Glomerular endothelial cell (primary cell): Measurements from ENCODE around the gene PLA2G4A. TPM values are rescaled to one million over a fixed set of nuclear protein-coding genes. Genes with fewer than 3 reads are reported as not detected.
A peak's percentile ranks its signal among the peaks of the same experiment; 100 is the strongest.

Source experiments
- DNase-seq: peaks from one replicate; pipeline ENCODE4 v3.0.0-alpha.2; 2011; ENCODE audit warnings: low read depth, low spot score; ENCODE audit errors: extremely low read depth
- total RNA-seq: library from RNA; depleted of rRNA; stranded (reverse); fragments of >200 nt; gene quantifications from 2 replicates; pipeline ENCODE4 v1.2.3, GENCODE V29; 2015

The PLA2G4A gene
- total RNA-seq, result 2.0 and 2.5 TPM in 2 replicates

DNA sequence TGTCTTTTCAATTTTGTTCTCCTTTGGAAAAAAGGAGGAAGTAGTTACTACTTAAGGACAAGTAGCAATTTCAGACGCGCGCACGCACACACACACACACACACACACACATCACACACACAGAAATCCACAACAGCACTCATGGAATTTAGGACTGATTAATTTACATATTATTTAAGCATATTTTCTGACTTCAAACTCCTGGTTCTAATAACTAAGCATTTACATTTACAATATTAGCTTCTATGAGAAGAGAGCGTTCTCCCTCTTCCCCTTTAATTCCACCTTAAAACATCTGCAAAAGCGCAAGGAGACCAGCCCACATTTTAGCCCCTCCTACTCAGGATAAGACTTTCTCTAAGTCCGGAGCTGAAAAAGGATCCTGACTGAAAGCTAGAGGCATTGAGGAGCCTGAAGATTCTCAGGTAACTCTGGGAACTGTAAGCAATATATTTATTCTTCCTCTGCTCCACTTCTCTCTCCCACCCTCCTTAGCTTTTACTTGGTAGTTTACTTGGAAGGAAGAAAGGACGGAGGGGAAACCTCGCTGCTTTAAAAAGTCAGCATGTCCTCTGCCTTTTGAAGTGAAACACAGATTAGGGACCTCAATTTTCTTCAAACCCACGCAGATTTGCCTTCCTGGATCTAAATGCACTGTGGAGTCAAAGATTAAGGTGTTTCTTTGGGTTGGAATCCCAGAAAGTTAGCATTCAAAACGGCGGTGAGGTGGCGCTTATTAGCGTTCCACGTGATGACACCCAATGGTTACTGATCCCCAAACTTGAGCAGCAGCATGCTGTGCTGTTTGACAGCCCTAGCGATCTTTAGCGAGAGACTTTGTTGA is at the start of gene PLA2G4A:
Gene PLA2G4A (plus strand): TSS at position 339 of the 844 bp plus-strand sequence. CDS start 25,406 bp downstream, outside the sequence.
- peak; percentile 54 for DNase-seq

DNA sequence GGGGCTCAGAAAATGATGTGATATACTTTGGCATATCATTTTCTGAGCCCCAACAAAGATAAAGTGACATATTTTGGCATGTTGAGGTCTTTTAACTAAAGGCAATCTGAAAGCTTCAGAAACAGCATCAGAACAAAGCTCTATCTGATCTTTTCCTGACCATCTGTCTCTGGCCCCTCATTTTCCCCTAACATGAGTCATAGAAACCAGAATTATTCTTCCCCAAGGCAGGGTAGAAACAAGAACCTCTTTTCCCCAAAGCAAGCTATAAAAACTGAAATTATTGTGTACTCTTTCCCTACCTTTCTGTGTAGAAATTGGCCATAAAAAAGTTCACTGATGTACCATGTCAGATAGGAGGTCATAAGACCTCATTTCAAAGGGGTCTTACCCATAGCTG is 48.7 kb upstream of the PLA2G4A start:
- no peak for DNase-seq

DNA sequence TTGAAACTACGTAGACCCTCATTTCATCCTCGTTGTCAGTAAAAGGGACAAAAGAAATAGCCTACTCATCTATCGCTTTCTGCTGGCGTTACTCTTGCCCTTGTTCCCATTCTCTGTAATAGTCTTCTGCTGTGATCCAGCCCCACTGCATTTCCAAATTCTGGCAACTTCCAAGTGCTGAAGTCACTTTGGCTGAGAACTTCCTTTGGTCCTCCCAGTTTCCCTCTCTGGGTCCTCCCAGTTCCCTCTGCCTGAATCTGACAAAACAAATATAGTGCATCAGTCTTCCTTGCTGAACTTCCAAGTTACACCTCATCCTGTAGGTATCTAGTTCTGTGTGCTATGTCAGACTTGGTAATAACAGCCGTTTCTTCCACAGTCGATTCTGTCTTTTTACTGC is 47.0 kb upstream of the PLA2G4A start:
- DNase-seq, result no peak

DNA sequence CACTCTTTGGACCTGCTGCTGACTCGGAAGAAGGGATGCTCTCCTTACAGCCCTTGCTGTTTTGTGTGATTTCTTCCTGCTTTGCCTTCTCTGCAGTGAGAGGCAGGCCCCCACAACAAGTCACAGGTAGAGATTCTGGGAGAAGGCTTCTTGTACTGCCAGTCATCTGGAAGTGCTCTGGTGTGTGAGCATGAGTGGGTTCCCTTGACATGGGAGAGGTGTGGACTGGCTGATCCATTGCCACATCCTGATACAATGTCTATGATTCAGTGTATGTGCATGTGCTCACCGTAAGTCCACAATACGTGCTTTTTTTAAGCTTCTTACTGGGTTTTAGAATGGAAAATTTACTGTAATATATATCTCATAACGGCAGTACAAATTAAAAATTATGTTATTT is 46.0 kb upstream of the PLA2G4A start:
- no peak for DNase-seq

DNA sequence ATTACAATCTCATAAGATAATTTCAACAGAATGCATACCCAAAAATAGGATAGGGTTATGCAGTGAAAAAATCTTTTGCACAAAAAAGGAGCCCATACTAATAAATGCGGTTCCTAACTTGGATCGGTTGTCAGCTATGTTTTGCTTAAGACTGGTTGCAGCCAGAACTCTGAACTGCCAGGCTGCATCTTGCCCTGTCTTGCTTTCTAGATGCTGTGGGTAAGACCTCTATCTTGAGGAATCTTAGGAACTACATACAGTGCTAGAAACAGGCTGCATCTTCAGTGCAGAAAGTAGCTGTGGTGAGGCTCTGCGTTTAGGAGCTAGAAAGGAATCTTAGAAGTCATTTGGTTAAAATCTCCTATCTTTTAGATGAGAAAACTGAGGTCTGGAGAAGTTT is 45.6 kb upstream of the PLA2G4A start:
- DNase-seq, result no peak

DNA sequence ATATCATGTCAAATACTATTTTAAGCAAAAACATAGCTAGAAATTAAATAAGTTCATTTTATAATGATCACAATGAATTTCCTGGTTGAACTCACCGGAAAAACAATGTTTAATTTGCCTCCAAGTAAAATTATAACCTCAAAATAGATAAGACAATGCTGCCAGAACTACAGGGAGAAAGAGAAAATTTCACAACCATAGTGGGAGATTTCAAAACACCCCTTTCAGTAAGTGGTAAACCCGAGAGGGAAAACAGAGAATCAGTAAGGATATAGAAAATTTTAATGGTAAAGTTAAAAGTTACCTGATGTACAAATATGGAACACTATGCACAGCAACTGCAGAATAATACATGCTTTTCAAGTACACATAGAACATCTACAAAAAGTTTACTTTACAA is 43.2 kb upstream of the PLA2G4A start:
- DNase-seq, result no peak

DNA sequence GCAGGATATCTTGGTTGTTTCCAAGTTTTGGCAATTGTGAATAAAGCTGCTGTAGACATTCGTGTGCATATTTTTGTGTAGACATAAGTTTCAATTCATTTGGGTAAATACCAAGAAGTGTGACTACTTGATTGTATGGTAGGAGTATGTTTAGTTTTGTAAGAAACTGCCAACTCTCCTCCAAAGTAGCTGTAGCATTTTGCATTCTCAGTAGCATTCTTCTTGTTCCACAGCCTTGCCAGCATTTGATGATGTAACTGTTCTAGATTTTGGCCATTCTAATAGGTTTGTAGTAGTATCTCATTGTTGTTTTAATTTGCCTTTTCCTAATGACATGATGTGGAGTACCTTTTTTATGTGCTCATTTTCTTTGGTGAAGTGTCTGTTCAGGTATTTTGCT is 38.6 kb upstream of the PLA2G4A start:
- no peak for DNase-seq

DNA sequence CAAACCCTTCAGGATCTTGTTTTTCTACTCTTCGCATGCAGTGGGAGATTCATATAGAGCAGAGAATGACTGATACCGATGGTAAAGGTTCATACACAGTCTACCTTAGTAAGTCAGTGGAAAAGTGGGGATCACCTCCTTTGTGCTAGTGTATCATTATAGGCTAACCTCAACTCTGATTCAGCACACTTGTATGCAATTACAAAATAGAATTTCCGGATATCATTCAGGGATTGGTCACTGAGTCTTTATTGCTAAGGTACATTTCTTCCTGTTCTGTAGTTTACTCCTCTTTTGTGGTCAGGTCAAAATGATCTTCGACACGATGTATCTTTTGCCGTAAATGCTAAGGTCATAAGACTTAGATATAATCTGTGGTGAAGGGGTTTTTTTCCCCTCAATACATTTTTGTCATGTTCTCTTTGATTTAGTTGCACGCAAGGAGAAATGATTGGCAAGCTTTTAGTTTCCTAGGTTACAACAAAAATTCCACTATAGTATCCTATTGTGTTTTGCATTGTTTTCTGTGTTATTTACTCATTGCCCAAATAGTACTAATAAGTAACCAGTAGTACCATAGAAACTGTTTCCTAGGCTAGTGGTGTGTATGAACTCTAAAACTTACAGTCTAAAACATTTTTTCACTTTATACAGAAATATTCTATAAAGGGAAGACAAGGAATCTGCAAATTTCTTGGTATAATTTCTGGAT is 35.7 kb upstream of the PLA2G4A start:
- no peak for DNase-seq

DNA sequence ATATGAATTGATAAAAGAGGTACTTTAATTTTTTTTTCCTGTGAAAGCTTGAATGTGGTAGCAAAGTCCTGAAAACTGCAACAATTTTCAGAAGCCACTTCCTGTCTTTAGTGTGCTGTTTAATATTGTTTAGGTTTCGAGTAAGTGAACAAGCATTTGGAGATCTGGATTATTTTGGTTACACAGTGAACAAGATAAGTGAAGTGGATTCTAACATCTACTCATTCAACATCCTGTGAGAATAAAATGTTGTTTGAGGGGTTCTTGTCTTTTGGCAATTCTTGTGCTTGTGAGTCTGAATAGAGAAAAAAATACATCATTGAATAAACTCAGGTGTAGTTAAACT is 35.2 kb upstream of the PLA2G4A start:
- DNase-seq, result no peak

DNA sequence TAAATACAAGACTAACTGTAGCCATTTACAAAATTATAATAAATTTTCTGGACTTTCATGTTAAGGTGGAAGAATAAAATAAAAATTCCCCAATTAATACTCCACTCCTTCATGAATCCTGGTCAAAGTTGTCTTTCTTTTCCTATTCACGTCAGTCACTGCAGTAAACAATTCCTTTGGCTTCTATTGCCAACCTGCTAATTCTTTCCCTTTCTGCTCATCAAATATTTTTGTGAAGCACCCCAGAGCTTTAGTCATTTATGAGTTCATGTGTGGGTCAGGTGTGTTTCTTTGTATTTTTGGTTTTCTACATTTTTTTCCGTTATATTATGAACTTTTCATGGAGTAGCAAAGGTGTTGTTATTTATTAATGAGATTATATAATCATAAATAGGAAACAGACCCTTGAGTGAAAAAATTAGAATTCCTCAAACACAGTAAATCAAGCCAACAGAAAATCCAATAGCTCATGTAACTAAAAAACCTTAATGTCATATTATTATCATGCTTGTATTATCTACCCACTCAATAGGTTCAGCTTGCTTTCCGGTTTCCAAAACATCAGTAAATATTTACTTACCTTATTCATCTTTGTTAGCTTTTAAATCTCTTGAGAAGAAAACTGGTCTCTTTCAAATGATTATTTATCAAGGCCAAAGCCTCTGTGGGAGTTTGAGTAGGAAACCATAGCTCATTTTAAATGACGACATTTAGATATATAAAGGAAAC is 29.6 kb upstream of the PLA2G4A start:
- DNase-seq, result no peak

DNA sequence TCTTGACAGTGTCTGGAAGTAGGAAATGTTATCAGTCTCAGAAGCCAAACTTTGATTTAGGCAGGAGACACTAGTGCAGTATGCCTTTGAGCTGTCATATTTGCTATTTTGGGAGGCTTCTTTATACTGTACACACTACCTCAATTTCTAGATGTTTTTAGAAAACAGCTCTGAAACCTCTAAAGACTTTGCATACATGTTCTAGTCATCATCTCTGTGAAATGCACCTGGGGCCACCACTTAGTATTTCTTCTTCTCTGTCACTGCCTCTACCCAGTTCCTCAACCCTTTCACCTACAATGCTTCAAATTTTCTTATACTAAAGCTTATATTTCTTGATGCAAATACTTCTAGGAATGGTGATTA is 29.1 kb upstream of the PLA2G4A start:
- DNase-seq, result no peak

DNA sequence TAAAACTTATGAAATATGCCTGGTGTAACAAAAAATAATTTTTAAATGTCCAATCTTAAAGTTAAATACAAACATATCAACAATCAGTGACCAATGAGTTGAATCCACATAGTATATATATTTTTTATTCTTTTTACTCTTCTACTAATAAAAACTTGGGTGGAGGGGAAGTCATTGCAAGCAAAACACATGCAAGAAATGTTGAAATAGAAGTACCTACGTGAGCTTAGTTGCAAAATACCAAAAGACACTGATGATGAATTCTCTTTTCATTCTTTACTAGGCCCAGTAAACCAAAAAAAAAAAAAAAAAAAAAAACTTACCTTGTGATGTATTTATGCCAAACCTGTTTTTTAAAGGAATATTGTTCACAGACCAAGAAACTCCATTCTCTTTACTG is 26.4 kb upstream of the PLA2G4A start:
- no peak for DNase-seq

DNA sequence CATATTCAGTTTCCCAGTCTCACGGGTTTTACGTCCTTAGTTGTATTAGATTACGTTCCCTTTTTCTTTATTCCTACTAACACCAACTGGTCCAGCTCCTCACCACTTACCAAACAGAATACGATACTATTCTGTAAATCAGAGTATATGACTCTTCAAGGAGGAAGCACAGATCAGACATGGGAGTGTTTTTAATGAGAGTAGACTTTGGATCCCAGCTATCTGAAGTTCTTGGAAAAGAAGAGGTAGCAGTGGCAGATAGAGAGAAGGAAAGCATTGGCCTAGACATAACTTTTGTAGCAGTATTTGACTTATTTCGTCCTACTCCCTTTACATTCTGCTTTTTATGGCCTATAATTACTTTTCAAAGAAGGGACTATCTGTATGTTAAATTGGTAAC is 24.1 kb upstream of the PLA2G4A start:
- DNase-seq, result no peak

DNA sequence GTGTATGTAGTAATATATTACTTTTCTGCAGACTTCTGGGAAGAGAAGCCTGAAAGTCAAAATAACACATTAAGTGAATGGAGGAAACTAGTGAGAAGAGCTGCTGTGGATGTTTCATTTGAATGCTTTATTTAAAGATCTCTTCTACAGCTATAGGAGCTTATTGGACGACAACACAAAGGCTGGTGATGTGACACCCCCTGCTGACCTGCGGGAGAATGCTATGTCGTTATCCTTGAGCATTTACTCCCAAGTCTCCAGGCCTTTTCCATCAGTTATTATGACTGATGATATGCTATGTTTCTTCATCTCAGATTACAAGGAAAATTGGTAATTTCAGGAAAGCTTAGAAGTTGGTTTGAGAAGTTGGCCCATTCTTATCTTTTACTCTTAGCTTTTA is 22.3 kb upstream of the PLA2G4A start:
- DNase-seq, result no peak

DNA sequence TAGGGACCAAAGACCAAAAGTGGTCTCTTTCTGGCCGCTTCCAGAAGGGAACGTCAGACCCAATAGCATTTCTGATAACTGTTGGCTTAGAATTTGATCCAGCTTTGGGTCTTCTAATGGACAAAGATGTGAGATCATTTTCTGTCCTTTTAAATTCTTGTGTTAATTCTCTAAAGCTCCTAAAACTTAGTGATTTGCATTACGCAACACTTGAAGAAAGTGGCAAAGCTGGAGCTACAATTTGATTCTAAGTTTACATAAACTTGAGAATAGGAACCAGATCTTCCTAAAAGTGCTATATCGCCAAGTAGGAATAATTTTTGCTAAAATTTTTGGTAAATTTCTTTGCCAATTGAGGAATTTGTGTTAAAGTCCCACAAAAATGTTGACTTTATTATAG is 21.6 kb upstream of the PLA2G4A start:
- DNase-seq, result no peak

DNA sequence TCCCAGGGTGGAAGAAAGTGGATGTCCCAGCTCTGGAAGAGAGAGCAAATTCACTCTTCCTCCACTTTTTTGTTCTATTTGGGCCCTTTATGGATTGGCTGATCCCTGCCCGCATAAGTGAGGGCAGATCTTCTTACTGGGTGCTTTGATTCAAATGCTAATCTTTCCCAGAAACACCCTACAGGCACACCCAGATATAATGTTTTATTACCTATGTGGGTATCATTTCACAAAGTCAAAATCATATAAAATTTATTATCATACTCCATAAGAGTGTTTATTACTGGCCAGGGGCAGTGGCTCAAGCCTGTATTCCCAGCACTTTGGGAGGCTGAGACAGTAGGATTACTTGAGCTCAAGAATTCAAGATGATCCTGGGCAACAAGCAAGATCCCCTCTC is 16.9 kb upstream of the PLA2G4A start:
- DNase-seq, result no peak

DNA sequence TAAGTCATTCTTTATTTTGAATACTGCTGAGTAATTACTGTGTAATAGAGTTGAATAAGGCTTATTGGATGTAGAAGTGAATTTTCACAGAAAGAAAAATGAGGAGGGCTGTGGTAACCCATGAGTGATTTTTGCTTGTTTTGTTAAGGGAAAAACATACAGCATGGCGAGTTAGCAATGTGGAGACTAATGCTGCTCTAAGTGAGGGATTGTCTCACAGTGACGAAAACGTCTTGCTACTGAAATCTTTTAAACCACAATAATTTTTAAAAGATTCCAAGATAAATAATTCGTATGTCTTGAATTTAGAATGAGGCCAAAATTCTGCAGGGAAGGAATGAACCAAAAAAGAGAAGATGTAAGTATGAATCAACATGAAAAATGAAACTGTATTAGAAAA is 16.2 kb upstream of the PLA2G4A start:
- no peak for DNase-seq

DNA sequence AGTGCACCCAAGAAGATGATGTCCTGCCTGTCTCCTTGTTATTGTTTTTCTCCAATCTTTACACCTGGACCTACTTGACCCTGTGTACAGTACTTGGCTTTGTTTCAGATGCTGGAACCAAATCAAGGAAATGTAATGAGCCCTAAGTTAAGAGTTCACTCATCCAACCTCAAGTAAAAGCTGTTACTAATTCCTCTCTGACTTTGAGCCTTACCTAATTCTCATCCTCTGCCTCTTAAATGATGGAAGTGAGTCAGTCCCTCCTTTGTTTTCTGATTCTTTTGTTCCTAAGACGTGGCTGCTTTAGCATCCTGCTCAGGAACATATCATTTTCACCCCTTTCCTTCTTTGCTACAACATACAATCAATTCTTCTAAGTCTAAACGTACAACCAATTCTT is 15.3 kb upstream of the PLA2G4A start:
- no peak for DNase-seq

DNA sequence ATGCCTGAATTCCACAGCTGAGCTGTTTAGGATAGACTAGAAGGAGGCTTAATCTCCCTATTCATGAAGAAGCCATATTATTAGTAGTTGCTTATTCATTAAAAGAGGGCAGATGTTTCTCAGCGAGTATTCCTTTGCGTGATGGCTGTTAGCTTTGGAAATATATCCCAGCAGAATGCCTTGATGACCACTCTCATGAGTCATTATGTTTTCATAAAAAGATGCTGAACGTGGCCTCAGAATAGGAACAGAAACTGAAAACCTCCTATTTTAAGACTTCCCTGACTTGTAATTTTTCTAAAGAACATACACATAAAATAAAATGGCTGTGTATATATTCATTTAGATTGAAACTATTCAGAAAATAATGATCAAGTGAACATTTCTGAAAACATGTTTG is 9.6 kb upstream of the PLA2G4A start:
- no peak for DNase-seq

DNA sequence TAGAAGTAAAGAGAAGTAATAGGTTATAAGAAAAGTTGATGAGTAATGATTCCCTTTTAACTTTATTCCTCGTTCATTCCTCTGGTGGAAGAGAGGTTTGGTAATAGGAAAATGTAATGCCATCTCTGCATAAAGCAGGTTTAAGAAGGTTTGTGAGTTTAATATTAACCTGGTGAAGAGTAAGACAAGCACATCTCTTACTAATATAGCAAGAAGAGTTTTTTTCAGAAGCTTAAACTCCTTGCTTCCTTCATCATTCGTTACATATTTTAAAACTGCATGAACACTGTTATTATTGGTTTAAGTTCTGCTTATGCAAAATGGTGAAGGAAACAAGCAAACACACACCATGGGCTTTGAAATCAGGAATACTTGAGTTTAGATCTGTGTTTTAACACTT is 9.2 kb upstream of the PLA2G4A start:
- DNase-seq, result no peak

DNA sequence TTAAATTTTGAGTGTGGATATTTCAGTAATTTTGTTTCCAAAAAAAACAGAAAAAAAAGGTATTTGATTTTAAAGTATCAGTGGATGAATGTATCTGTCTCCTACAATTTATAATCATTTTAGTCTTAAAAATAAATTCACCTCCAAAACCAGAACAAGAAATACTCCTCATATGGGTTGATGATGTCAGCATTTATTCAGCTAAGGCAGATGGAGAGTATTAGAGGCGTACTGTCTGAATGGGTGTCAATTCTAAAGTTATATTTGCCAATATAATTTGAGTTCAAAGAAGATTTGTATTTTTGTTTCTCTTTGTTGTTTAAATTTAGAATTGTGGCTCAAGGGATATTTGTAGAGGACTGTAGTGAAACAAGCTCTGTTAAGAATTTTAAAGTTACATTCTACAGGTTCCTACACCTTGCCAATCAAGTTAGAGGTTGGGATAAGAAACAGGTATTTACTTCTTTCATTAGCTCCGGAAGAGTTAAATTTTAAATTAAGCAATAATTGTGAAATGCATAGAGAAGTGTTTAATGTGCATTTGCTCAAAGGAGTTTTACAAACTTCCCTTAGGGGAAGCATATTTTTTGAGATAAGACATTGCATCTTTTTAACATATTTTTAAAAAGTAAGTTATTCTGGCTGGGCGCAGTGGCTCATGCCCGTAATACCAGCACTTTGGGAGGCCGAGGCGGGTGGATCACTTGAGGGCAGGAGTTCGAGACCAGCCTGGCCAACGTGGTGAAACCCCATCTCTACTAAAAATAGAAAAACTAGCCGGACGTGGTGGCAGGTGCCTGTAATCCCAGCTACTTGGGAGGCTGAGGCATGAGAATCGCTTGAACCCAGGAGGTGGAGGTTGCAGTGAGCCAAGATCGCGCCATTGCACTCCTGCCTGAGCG is 1.2 kb downstream of the PLA2G4A start:
- no peak for DNase-seq
